HEK293 (cell line): ENCODE measurements around the gene STEAP2.

Experiments
- CTCF ChIA-PET: fragments of 350-600 bp; formaldehyde crosslinking; extraction: SDS; loops from one replicate; lab custom pipeline; 2021; ENCODE audit warnings: antibody characterized with exemption; lab: Yijun Ruan, JAX
- POLR2A ChIA-PET: fragments of 300-600 bp; formaldehyde crosslinking; extraction: SDS; loops from one replicate; lab custom pipeline; 2020; ENCODE audit warnings: antibody characterized with exemption, inconsistent platforms; lab: Yijun Ruan, JAX
- H3K27ac ChIP-seq: fragments of 200-500 bp; sonication (Bioruptor generic); 2 replicates; pipeline ENCODE4 v1.5.1; 2014; ENCODE audit warnings: low read depth, low read length, control low read depth, inconsistent platforms; ENCODE audit errors: extremely low read depth
- H3K36me3 ChIP-seq, 2 experiments: fragments of 200-500 bp in 1 of 2; sonication (Bioruptor generic) in 1 of 2; 1 replicate in 1 of 2; 2 replicates in 1 of 2; pipeline ENCODE4 v1.5.1; 2014 to 2017; ENCODE audit warnings: inconsistent platforms in 2 of 2, low read length in 2 of 2; ENCODE audit not compliant: control insufficient read depth in 2 of 2, insufficient read depth in 1 of 2
- H3K4me1 ChIP-seq: fragments of 200-500 bp; sonication (Bioruptor generic); 2 replicates; pipeline ENCODE4 v1.5.1; 2014; ENCODE audit warnings: mild to moderate bottlenecking, low read length, inconsistent platforms; ENCODE audit not compliant: control insufficient read depth, insufficient read depth
- H3K4me3 ChIP-seq: 2 replicates; pipeline ENCODE4 v1.5.1; 2011; ENCODE audit warnings: low read depth, mild to moderate bottlenecking, control low read depth, low read length, moderate library complexity
- H3K9me3 ChIP-seq: fragments of 200-500 bp; sonication (Bioruptor generic); 2 replicates; pipeline ENCODE4 v1.5.1; 2014; ENCODE audit warnings: low read depth, low read length, inconsistent platforms; ENCODE audit not compliant: control insufficient read depth, insufficient read depth
- ELK4 ChIP-seq: IDR thresholded peaks from 2 replicates; pipeline ENCODE4 v1.6.1; 2011; ENCODE audit warnings: mild to moderate bottlenecking, low read depth, low read length, borderline replicate concordance
- FEZF1 ChIP-seq: fragments of 450-650 bp; formaldehyde crosslinking; IDR thresholded peaks from 2 replicates; pipeline ENCODE4 v1.5.1; 2016; ENCODE audit warnings: missing biosample characterization, missing genetic modification characterization
- GFI1B ChIP-seq: fragments of 450-650 bp; formaldehyde crosslinking; IDR thresholded peaks from 2 replicates; pipeline ENCODE4 v1.5.1; 2016; ENCODE audit warnings: missing biosample characterization, missing genetic modification characterization
- INSM2 ChIP-seq: fragments of 450-650 bp; formaldehyde crosslinking; IDR thresholded peaks from 2 replicates; pipeline ENCODE4 v1.5.1; 2016; ENCODE audit warnings: missing biosample characterization, missing genetic modification characterization
- KLF9 ChIP-seq: fragments of 450-650 bp; formaldehyde crosslinking; IDR thresholded peaks from 2 replicates; pipeline ENCODE4 v1.5.1; 2016; ENCODE audit warnings: missing biosample characterization, missing genetic modification characterization, low read depth
- MZF1 ChIP-seq: fragments of 450-650 bp; formaldehyde crosslinking; IDR thresholded peaks from 2 replicates; pipeline ENCODE4 v1.5.1; 2017; ENCODE audit warnings: missing biosample characterization, missing genetic modification characterization, borderline replicate concordance
- OVOL3 ChIP-seq: fragments of 450-650 bp; formaldehyde crosslinking; IDR thresholded peaks from 2 replicates; pipeline ENCODE4 v1.5.1; 2016; ENCODE audit warnings: missing biosample characterization, missing genetic modification characterization
- SALL2 ChIP-seq: fragments of 450-650 bp; formaldehyde crosslinking; IDR thresholded peaks from 2 replicates; pipeline ENCODE4 v1.5.0; 2017; ENCODE audit warnings: missing biosample characterization, mild to moderate bottlenecking, missing genetic modification characterization, borderline replicate concordance
- SCRT2 ChIP-seq: fragments of 450-650 bp; formaldehyde crosslinking; IDR thresholded peaks from 2 replicates; pipeline ENCODE4 v1.5.1; 2016; ENCODE audit warnings: missing biosample characterization, missing genetic modification characterization
- ZFP69B ChIP-seq: fragments of 450-650 bp; formaldehyde crosslinking; IDR thresholded peaks from 2 replicates; pipeline ENCODE4 v1.5.1; 2016; ENCODE audit warnings: missing biosample characterization, missing genetic modification characterization
- ZNF2 ChIP-seq: fragments of 450-650 bp; formaldehyde crosslinking; IDR thresholded peaks from 2 replicates; pipeline ENCODE4 v1.5.1; 2016; ENCODE audit warnings: missing biosample characterization, missing genetic modification characterization
- ZNF26 ChIP-seq: fragments of 450-650 bp; formaldehyde crosslinking; IDR thresholded peaks from 2 replicates; pipeline ENCODE4 v1.5.1; 2016; ENCODE audit warnings: missing biosample characterization, missing genetic modification characterization
- ZNF274 ChIP-seq, 2 experiments: fragments of 200-500 bp in 1 of 2; fragments of 450-650 bp in 1 of 2; sonication (Bioruptor generic) in 1 of 2; formaldehyde crosslinking in 1 of 2; IDR thresholded peaks; 2 replicates each; pipeline versions ENCODE4 v1.5.1 to v1.6.1; 2014 to 2016; ENCODE audit warnings: borderline replicate concordance in 1 of 2, inconsistent platforms in 1 of 2, low read length in 1 of 2, missing biosample characterization in 1 of 2, missing genetic modification characterization in 1 of 2
- ZNF335 ChIP-seq: fragments of 450-650 bp; formaldehyde crosslinking; conservative IDR thresholded peaks from 2 replicates; pipeline ENCODE4 v1.5.1; 2016; ENCODE audit warnings: missing biosample characterization, missing genetic modification characterization
- ZNF362 ChIP-seq: fragments of 450-650 bp; formaldehyde crosslinking; IDR thresholded peaks from 2 replicates; pipeline ENCODE4 v1.5.1; 2016; ENCODE audit warnings: missing biosample characterization, missing genetic modification characterization
- ZNF473 ChIP-seq: fragments of 450-650 bp; formaldehyde crosslinking; IDR thresholded peaks from 2 replicates; pipeline ENCODE4 v1.5.1; 2017; ENCODE audit warnings: missing biosample characterization, missing genetic modification characterization
- ZNF639 ChIP-seq: fragments of 450-650 bp; formaldehyde crosslinking; IDR thresholded peaks from 2 replicates; pipeline ENCODE4 v1.5.1; 2016; ENCODE audit warnings: missing biosample characterization, missing genetic modification characterization
- ZNF768 ChIP-seq: fragments of 450-650 bp; formaldehyde crosslinking; IDR thresholded peaks from 2 replicates; pipeline ENCODE4 v1.5.1; 2018; ENCODE audit warnings: missing biosample characterization, mild to moderate bottlenecking, missing genetic modification characterization
- ZNF791 ChIP-seq: fragments of 450-650 bp; formaldehyde crosslinking; IDR thresholded peaks from 2 replicates; pipeline ENCODE4 v1.5.1; 2016; ENCODE audit warnings: missing biosample characterization, missing genetic modification characterization
- TF ChIP-seq, protein P1 (sequence below): fragments of 450-650 bp; formaldehyde crosslinking; IDR thresholded peaks from 2 replicates; pipeline ENCODE4 v1.5.1; 2017; ENCODE audit warnings: missing biosample characterization, missing genetic modification characterization
- TF ChIP-seq, protein P2 (sequence below): fragments of 450-650 bp; formaldehyde crosslinking; conservative IDR thresholded peaks from 2 replicates; pipeline ENCODE4 v1.5.1; 2016; ENCODE audit warnings: low read depth, missing biosample characterization, missing genetic modification characterization

STEAP2 gene

GRCh38 chr7:90211391-90212148 lies at the start of gene STEAP2:
TSS of gene STEAP2 (plus strand) at chr7:90211740. CDS start at chr7:90225083, 13,343 bp downstream.
- Histone ChIP-seq H3K4me1 (peaks cover 30% of the 10 kb centered on the region), H3K4me3 (peak within 1 kb of the TSS; percentile 71), H3K36me3 (no peaks in the 10 kb centered on the region), H3K27ac (peak within 1 kb of the TSS; percentile 88), H3K9me3 (no peaks in the 10 kb centered on the region)
- ChIA-PET CTCF (interaction anchor here (0.5 to 1.9 kb wide), 12 partner anchors 12 to 83 kb away, joined by 3 to 12 read pairs (median 4); partner anchors contain the start of gene STEAP1), POLR2A (interaction anchor here (0.7 to 1.7 kb wide), 13 partner anchors 8 to 192 kb away, joined by 3 to 9 read pairs (median 4); partner anchors contain the start of genes CLDN12, GTPBP10 and STEAP1)
- TF ChIP-seq SALL2 (tag by site-specific recombination) (no peak), ZNF473 (tag by site-specific recombination) (no peak), ZNF26 (tag by site-specific recombination) (no peak), ZNF362 (tag by site-specific recombination) (no peak), MZF1 (tag by site-specific recombination) (peak; percentile 91), ZNF768 (tag by site-specific recombination) (no peak), ZNF2 (tag by site-specific recombination) (peak; percentile 84), INSM2 (tag by site-specific recombination) (no peak), ZNF335 (tag by site-specific recombination) (peak; percentile 48), FEZF1 (tag by site-specific recombination) (no peak), KLF9 (tag by site-specific recombination) (peak; percentile 66), ZFP69B (tag by site-specific recombination) (peak; percentile 43; the same call in 1 of the 2 replicates), ELK4 (no peak), ZNF639 (no peak), ZNF791 (tag by site-specific recombination) (no peak), OVOL3 (tag by site-specific recombination) (no peak), GFI1B (tag by site-specific recombination) (no peak), SCRT2 (tag by site-specific recombination) (no peak), ZNF274 (IDR thresholded peaks at IDR 0.05; ENCODE audit: low read length) (no peak), ZNF274 (tag by site-specific recombination; IDR thresholded peaks at IDR 0.05; ENCODE audit: borderline replicate concordance) (no peak)
- TF ChIP-seq, protein P1, sequence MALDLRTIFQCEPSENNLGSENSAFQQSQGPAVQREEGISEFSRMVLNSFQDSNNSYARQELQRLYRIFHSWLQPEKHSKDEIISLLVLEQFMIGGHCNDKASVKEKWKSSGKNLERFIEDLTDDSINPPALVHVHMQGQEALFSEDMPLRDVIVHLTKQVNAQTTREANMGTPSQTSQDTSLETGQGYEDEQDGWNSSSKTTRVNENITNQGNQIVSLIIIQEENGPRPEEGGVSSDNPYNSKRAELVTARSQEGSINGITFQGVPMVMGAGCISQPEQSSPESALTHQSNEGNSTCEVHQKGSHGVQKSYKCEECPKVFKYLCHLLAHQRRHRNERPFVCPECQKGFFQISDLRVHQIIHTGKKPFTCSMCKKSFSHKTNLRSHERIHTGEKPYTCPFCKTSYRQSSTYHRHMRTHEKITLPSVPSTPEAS, result no peak
- TF ChIP-seq, protein P2, sequence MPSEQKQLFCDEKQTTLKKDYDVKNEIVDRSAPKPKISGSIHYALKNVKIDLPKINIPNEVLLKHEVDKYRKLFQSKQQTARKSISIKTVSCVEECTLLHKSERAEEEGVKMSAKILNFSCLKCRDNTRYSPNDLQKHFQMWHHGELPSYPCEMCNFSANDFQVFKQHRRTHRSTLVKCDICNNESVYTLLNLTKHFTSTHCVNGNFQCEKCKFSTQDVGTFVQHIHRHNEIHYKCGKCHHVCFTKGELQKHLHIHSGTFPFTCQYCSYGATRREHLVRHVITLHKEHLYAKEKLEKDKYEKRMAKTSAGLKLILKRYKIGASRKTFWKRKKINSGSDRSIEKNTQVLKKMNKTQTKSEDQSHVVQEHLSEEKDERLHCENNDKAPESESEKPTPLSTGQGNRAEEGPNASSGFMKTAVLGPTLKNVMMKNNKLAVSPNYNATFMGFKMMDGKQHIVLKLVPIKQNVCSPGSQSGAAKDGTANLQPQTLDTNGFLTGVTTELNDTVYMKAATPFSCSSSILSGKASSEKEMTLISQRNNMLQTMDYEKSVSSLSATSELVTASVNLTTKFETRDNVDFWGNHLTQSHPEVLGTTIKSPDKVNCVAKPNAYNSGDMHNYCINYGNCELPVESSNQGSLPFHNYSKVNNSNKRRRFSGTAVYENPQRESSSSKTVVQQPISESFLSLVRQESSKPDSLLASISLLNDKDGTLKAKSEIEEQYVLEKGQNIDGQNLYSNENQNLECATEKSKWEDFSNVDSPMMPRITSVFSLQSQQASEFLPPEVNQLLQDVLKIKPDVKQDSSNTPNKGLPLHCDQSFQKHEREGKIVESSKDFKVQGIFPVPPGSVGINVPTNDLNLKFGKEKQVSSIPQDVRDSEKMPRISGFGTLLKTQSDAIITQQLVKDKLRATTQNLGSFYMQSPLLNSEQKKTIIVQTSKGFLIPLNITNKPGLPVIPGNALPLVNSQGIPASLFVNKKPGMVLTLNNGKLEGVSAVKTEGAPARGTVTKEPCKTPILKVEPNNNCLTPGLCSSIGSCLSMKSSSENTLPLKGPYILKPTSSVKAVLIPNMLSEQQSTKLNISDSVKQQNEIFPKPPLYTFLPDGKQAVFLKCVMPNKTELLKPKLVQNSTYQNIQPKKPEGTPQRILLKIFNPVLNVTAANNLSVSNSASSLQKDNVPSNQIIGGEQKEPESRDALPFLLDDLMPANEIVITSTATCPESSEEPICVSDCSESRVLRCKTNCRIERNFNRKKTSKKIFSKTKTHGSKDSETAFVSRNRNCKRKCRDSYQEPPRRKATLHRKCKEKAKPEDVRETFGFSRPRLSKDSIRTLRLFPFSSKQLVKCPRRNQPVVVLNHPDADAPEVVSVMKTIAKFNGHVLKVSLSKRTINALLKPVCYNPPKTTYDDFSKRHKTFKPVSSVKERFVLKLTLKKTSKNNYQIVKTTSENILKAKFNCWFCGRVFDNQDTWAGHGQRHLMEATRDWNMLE, result no peak
